RWPE1 (cell line): ENCODE measurements around the gene STON1.

Experiments
- CTCF ChIA-PET: fragments of 350-600 bp; sonication (Branson Sonifier 250); formaldehyde crosslinking; extraction: SDS; loops from one replicate; lab custom pipeline; 2021; lab: Yijun Ruan, JAX
- POLR2A ChIA-PET: fragments of 400-600 bp; formaldehyde crosslinking; extraction: SDS; loops from one replicate; lab custom pipeline; 2020; ENCODE audit warnings: antibody characterized with exemption; ENCODE audit not compliant: low non-redundant PET; lab: Yijun Ruan, JAX
- DNase-seq: peaks from one replicate; pipeline ENCODE4 v3.0.0; 2012; ENCODE audit warnings: low spot score
- H3K27ac ChIP-seq: fragments of 450-650 bp; 2 replicates; pipeline ENCODE4 v1.5.1; 2017
- TF ChIP-seq, protein P1 (sequence below): fragments of 450-650 bp; conservative IDR thresholded peaks from 2 replicates; pipeline ENCODE4 v1.5.1; 2017; ENCODE audit warnings: low read depth, mild to moderate bottlenecking

The STON1 gene

GRCh38 chr2:48488545-48488944 lies 41.4 kb upstream of the STON1 start:
- POLR2A ChIA-PET = no interaction called here
- DNase-seq = no peak
- no peak overlapping the region for H3K27ac ChIP-seq
- CTCF ChIA-PET = no interaction called here
- TF ChIP-seq, protein P1, sequence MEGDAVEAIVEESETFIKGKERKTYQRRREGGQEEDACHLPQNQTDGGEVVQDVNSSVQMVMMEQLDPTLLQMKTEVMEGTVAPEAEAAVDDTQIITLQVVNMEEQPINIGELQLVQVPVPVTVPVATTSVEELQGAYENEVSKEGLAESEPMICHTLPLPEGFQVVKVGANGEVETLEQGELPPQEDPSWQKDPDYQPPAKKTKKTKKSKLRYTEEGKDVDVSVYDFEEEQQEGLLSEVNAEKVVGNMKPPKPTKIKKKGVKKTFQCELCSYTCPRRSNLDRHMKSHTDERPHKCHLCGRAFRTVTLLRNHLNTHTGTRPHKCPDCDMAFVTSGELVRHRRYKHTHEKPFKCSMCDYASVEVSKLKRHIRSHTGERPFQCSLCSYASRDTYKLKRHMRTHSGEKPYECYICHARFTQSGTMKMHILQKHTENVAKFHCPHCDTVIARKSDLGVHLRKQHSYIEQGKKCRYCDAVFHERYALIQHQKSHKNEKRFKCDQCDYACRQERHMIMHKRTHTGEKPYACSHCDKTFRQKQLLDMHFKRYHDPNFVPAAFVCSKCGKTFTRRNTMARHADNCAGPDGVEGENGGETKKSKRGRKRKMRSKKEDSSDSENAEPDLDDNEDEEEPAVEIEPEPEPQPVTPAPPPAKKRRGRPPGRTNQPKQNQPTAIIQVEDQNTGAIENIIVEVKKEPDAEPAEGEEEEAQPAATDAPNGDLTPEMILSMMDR = no peak

- TF ChIP-seq, protein P1 = no peak
- ChIA-PET POLR2A (no interaction called here), CTCF (interaction anchor here (0.7 kb wide), 1 partner anchor 455 kb away, joined by 3 read pairs; no protein-coding TSS in a partner anchor)
- no peak overlapping the region for H3K27ac ChIP-seq
- no peak for DNase-seq
These were observed 33.1 kb upstream of the STON1 start for GRCh38 chr2:48496849-48497248.

DNA sequence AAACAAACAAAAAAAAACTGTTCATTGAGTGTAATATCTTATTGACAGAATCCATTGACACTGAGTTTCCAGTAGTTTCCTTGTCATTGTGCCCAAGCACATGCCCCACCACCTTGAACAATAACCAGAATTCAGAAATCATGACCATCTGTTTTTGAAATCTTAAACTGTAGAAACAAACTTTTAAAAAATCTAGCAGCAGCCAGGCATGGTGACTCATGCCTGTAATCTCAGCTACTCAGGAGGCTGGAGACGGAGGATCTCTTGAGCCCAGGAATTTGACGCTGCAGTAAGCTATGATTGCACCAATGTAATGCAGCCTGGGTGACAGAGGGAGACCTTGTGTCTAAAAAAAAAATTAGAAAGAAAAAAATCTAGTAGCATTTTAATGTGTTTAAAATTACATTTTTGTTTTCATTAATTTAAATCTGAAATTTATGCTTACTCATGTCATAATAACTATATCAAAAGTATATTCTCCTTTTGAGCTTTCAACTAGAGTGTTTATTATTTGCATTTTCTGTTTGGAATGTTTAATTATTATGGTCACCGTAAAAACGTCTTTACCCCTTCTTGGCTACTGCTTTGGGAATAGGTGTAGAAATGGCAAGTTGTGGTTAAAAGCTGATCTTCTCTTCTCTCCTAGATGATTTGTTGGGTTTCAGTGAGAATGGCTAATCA lies 25.2 kb upstream of the STON1 start:
- DNase-seq = no peak
- TF ChIP-seq, protein P1 = no peak
- no peak overlapping the region for H3K27ac ChIP-seq
- ChIA-PET CTCF (no interaction called here), POLR2A (no interaction called here)

GRCh38 chr2:48507111-48507510 lies 22.8 kb upstream of the STON1 start:
- H3K27ac ChIP-seq = no peak overlapping the region
- TF ChIP-seq, protein P1 = no peak
- POLR2A ChIA-PET = no interaction called here

DNA sequence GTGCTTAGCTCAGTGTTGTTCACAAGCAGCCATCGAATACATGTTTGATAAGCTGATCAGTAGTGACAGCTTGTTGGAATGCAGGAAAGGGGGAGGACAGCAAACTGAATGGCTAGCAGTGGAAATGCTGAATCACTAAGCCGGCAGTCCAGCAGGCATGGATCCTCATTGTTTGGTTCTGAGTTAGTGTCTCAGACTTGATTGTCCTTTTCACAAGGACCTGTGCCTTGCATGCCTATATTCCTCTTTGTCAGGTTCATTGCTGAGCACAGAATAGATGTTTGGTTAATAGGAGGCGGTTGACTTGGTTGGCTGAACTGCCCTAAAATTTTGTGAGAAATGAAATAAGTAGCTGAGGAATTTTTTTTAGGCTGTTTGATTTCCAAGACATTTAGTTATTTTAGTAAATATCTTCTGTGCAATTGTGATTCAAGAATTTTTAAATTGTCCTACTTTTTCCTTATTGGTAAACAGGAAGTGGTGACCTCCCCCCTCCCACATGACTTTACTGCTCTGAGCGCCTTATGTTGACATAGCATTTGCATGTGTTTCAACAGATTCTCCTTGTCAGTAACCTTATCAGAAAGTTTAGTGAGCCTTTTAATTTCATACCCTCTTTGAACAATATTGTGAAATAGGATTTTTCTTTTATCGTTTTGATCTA lies 21.4 kb upstream of the STON1 start:
- ChIA-PET POLR2A (no interaction called here), CTCF (interaction anchor here (0.8 kb wide), 1 partner anchor 12 kb away, joined by 5 read pairs; no protein-coding TSS in a partner anchor)
- TF ChIP-seq, protein P1 = no peak
- H3K27ac ChIP-seq = no peak overlapping the region
- DNase-seq = no peak

More at GRCh38 chr2:48507111-48507510, 22.8 kb upstream of the STON1 start:
- no peak for DNase-seq
- CTCF ChIA-PET = interaction anchor here (0.6 kb wide), 1 partner anchor 11 kb away, joined by 4 read pairs; no protein-coding TSS in a partner anchor

DNA sequence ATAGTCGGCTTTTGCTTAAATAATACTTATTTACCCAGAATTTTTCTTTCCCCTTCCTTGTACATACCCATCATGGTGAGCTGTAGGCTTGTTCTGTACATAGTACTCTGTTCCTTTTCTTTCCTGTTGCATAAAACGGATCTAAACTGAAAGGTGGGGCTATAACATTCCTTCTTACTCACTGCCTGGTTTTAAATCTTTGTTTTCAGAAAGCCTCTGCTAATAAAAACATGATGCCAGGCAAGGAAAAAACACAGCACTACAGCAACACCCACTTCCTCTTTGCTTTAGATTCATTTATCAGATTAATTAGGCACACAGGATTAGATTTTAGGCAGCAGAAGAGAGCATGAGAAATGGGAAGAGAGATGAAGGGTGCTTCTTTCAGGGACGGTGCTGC lies 19.6 kb upstream of the STON1 start:
- TF ChIP-seq, protein P1 = no peak
- peak; percentile 30 for DNase-seq
- no peak overlapping the region for H3K27ac ChIP-seq
- ChIA-PET POLR2A (no interaction called here), CTCF (no interaction called here)
